Measurements from ENCODE around the gene TRPM3.

Gene TRPM3

GRCh38 chr9:70537084-70537483 lies 584.3 kb downstream of the TRPM3 start:
- H3K36me3 ChIP-seq (ENCODE audit: low read depth), result no peaks in the 10 kb centered on the region
- peaks cover 9% of the 10 kb centered on the region for H3K4me1 ChIP-seq (ENCODE audit: insufficient read depth, poor library complexity, severe bottlenecking)
- ATAC-seq (ENCODE audit: low read depth), result no peak
- H3K27ac ChIP-seq (ENCODE audit: poor library complexity, severe bottlenecking), result no peak overlapping the region
- no peak overlapping the region for H3K4me3 ChIP-seq (ENCODE audit: severe bottlenecking)
- H3K9me3 ChIP-seq (ENCODE audit: severe bottlenecking), result no peaks in the 10 kb centered on the region
- TF ChIP-seq CTCF (IDR thresholded peaks at IDR 0.05; ENCODE audit: poor library complexity, severe bottlenecking), result no peak
- H3K27me3 ChIP-seq (ENCODE audit: insufficient read depth, poor library complexity, severe bottlenecking), result no peaks in the 10 kb centered on the region
- DNase-seq (ENCODE audit: low spot score), result no peak

GRCh38 chr9:70535546-70536323 lies 585.7 kb downstream of the TRPM3 start:
- no peak overlapping the region for H3K4me3 ChIP-seq (ENCODE audit: severe bottlenecking)
- no peaks in the 10 kb centered on the region for H3K27me3 ChIP-seq (ENCODE audit: insufficient read depth, poor library complexity, severe bottlenecking)
- no peaks in the 10 kb centered on the region for H3K36me3 ChIP-seq (ENCODE audit: low read depth)
- no peak for TF ChIP-seq CTCF (IDR thresholded peaks at IDR 0.05; ENCODE audit: poor library complexity, severe bottlenecking)
- no peaks in the 10 kb centered on the region for H3K9me3 ChIP-seq (ENCODE audit: severe bottlenecking)
- ATAC-seq (ENCODE audit: low read depth) (no peak), DNase-seq (ENCODE audit: low spot score) (no peak)
- H3K4me1 ChIP-seq (ENCODE audit: insufficient read depth, poor library complexity, severe bottlenecking), result peaks cover 9% of the 10 kb centered on the region
- H3K27ac ChIP-seq (ENCODE audit: poor library complexity, severe bottlenecking), result no peak overlapping the region

- Histone ChIP-seq H3K9me3 (ENCODE audit: severe bottlenecking) (no peaks in the 10 kb centered on the region), H3K4me1 (ENCODE audit: insufficient read depth, poor library complexity, severe bottlenecking) (peaks cover 9% of the 10 kb centered on the region), H3K27me3 (ENCODE audit: insufficient read depth, poor library complexity, severe bottlenecking) (no peaks in the 10 kb centered on the region), H3K4me3 (ENCODE audit: severe bottlenecking) (no peak overlapping the region), H3K36me3 (ENCODE audit: low read depth) (no peaks in the 10 kb centered on the region), H3K27ac (ENCODE audit: poor library complexity, severe bottlenecking) (peak overlapping the region; percentile 13)
- ATAC-seq (ENCODE audit: low read depth) (peak; percentile 23; the same call in 1 of the 3 replicates), DNase-seq (ENCODE audit: low spot score) (no peak)
- TF ChIP-seq CTCF (IDR thresholded peaks at IDR 0.05; ENCODE audit: poor library complexity, severe bottlenecking), result no peak
These were observed 587.0 kb downstream of the TRPM3 start for GRCh38 chr9:70534471-70534870.

- H3K27ac ChIP-seq (ENCODE audit: poor library complexity, severe bottlenecking), result peak overlapping the region; percentile 13
- no peak for TF ChIP-seq CTCF (IDR thresholded peaks at IDR 0.05; ENCODE audit: poor library complexity, severe bottlenecking)
- no peaks in the 10 kb centered on the region for H3K36me3 ChIP-seq (ENCODE audit: low read depth)
- no peaks in the 10 kb centered on the region for H3K9me3 ChIP-seq (ENCODE audit: severe bottlenecking)
- ATAC-seq (ENCODE audit: low read depth) (peak; percentile 64), DNase-seq (ENCODE audit: low spot score) (no peak)
- no peaks in the 10 kb centered on the region for H3K27me3 ChIP-seq (ENCODE audit: insufficient read depth, poor library complexity, severe bottlenecking)
- peaks cover 9% of the 10 kb centered on the region for H3K4me1 ChIP-seq (ENCODE audit: insufficient read depth, poor library complexity, severe bottlenecking)
- no peak overlapping the region for H3K4me3 ChIP-seq (ENCODE audit: severe bottlenecking)
These were observed 587.4 kb downstream of the TRPM3 start for GRCh38 chr9:70534061-70534460.

GRCh38 chr9:70533492-70533891 lies 587.9 kb downstream of the TRPM3 start:
- ATAC-seq (ENCODE audit: low read depth) (no peak), DNase-seq (ENCODE audit: low spot score) (no peak)
- Histone ChIP-seq H3K27ac (ENCODE audit: poor library complexity, severe bottlenecking) (peak overlapping the region; percentile 13), H3K36me3 (ENCODE audit: low read depth) (no peaks in the 10 kb centered on the region), H3K4me1 (ENCODE audit: insufficient read depth, poor library complexity, severe bottlenecking) (peaks cover 9% of the 10 kb centered on the region), H3K4me3 (ENCODE audit: severe bottlenecking) (no peak overlapping the region), H3K9me3 (ENCODE audit: severe bottlenecking) (no peaks in the 10 kb centered on the region), H3K27me3 (ENCODE audit: insufficient read depth, poor library complexity, severe bottlenecking) (no peaks in the 10 kb centered on the region)
- TF ChIP-seq CTCF (IDR thresholded peaks at IDR 0.05; ENCODE audit: poor library complexity, severe bottlenecking), result no peak

All from RWPE2 (cell line).